Osteoblast (primary cell): ENCODE measurements around the gene KLLN. TPM values are rescaled to one million over a fixed set of nuclear protein-coding genes. Genes with fewer than 3 reads are reported as not detected.

Experiments
- DNase-seq: peaks from one replicate; pipeline ENCODE4 v3.0.0; 2011; ENCODE audit warnings: low spot score, mixed read lengths; ENCODE audit not compliant: insufficient read length; ENCODE audit errors: missing footprints
- H2AFZ ChIP-seq: 2 replicates; pipeline ENCODE4 v1.6.0; 2011; ENCODE audit warnings: mild to moderate bottlenecking, low read length
- H3K27ac ChIP-seq: 2 replicates; pipeline ENCODE4 v1.5.1; 2011; ENCODE audit warnings: mild to moderate bottlenecking, low read depth, low read length, moderate library complexity
- H3K27me3 ChIP-seq: 2 replicates; pipeline ENCODE4 v1.6.0; 2012; ENCODE audit warnings: mild to moderate bottlenecking, control low read depth, inconsistent platforms, low read length, moderate library complexity; ENCODE audit not compliant: insufficient read depth
- H3K36me3 ChIP-seq: 2 replicates; pipeline ENCODE4 v1.5.1; 2011; ENCODE audit warnings: mild to moderate bottlenecking, low read length, control low read depth, moderate library complexity; ENCODE audit not compliant: insufficient read depth
- H3K4me1 ChIP-seq: 2 replicates; pipeline ENCODE4 v1.5.1; 2011; ENCODE audit warnings: mild to moderate bottlenecking, low read length, control low read depth, moderate library complexity; ENCODE audit not compliant: insufficient read depth
- H3K4me2 ChIP-seq: 2 replicates; pipeline ENCODE4 v1.6.0; 2011; ENCODE audit warnings: mild to moderate bottlenecking, low read length; ENCODE audit not compliant: insufficient read depth
- H3K4me3 ChIP-seq: fragments of 200-600 bp; sonication (generic); 3 replicates; pipeline ENCODE4 v1.5.1; 2012; ENCODE audit warnings: mild to moderate bottlenecking, low read length, inconsistent platforms; ENCODE audit not compliant: insufficient read depth
- H3K79me2 ChIP-seq: 2 replicates; pipeline ENCODE4 v1.6.0; 2012; ENCODE audit warnings: mild to moderate bottlenecking, low read length, control low read depth, inconsistent platforms; ENCODE audit not compliant: insufficient read depth
- H3K9me3 ChIP-seq: 2 replicates; pipeline ENCODE4 v1.5.1; 2011; ENCODE audit warnings: low read depth, low read length, control low read depth
- H4K20me1 ChIP-seq: 2 replicates; pipeline ENCODE4 v1.6.0; 2012; ENCODE audit warnings: mild to moderate bottlenecking, low read length, control low read depth; ENCODE audit not compliant: insufficient read depth
- CTCF ChIP-seq: IDR thresholded peaks from 2 replicates; pipeline ENCODE4 v1.5.1; 2011; ENCODE audit warnings: mild to moderate bottlenecking, low read depth, low read length, moderate library complexity; ENCODE audit errors: extremely low read depth
- total RNA-seq: library from RNA; depleted of rRNA; stranded (reverse); fragments of >200 nt; gene quantifications from 2 replicates; pipeline ENCODE4 v1.2.3, GENCODE V29; 2012

Gene KLLN
- total RNA-seq, 1 donor: 0.72 TPM

GRCh38 chr10:87868277-87868676, 4.9 kb upstream of the KLLN start:
- Histone ChIP-seq H3K9me3 (no peaks in the 10 kb centered on the region), H3K4me3 (peak overlapping the region; percentile 52), H3K4me1 (peaks cover 19% of the 10 kb centered on the region), H3K27ac (peak overlapping the region; percentile 11), H4K20me1 (peaks cover 57% of the 10 kb centered on the region), H3K4me2 (peak overlapping the region; percentile 92), H3K79me2 (peaks cover 92% of the 10 kb centered on the region), H2AFZ (no peak overlapping the region), H3K36me3 (no peaks in the 10 kb centered on the region), H3K27me3 (no peaks in the 10 kb centered on the region)
- no peak for TF ChIP-seq CTCF
- DNase-seq: peak; percentile 21

- H3K27me3 ChIP-seq: no peaks in the 10 kb centered on the region
- H4K20me1 ChIP-seq: peaks cover 50% of the 10 kb centered on the region
- H3K4me1 ChIP-seq: peaks cover 17% of the 10 kb centered on the region
- no peaks in the 10 kb centered on the region for H3K9me3 ChIP-seq
- TF ChIP-seq CTCF: no peak
- DNase-seq: no peak
- H3K4me3 ChIP-seq: peak overlapping the region; percentile 96
- H2AFZ ChIP-seq: no peak overlapping the region
- H3K79me2 ChIP-seq: peaks cover 84% of the 10 kb centered on the region
- peak overlapping the region; percentile 71 for H3K27ac ChIP-seq
- peak overlapping the region; percentile 92 for H3K4me2 ChIP-seq
- no peaks in the 10 kb centered on the region for H3K36me3 ChIP-seq
Measured at GRCh38 chr10:87867453-87867852, 4.1 kb upstream of the KLLN start.

- Histone ChIP-seq H3K27me3 (no peaks in the 10 kb centered on the region), H3K4me3 (peak overlapping the region; percentile 96), H3K4me1 (peaks cover 21% of the 10 kb centered on the region), H3K4me2 (peak overlapping the region; percentile 92), H3K27ac (peak overlapping the region; percentile 71), H3K9me3 (no peaks in the 10 kb centered on the region), H4K20me1 (peaks cover 50% of the 10 kb centered on the region), H3K36me3 (no peaks in the 10 kb centered on the region), H2AFZ (no peak overlapping the region), H3K79me2 (peaks cover 75% of the 10 kb centered on the region)
- no peak for DNase-seq
- TF ChIP-seq CTCF: no peak
Measured at GRCh38 chr10:87866412-87866974, 3.2 kb upstream of the KLLN start.

GRCh38 chr10:87865241-87865881, 2.0 kb upstream of the KLLN start:
- H3K4me2 ChIP-seq: peak overlapping the region; percentile 92
- peak; percentile 52 for DNase-seq
- H3K27me3 ChIP-seq: no peaks in the 10 kb centered on the region
- peak overlapping the region; percentile 96 for H3K4me3 ChIP-seq
- H2AFZ ChIP-seq: no peak overlapping the region
- peak overlapping the region; percentile 71 for H3K27ac ChIP-seq
- peaks cover 64% of the 10 kb centered on the region for H3K79me2 ChIP-seq
- TF ChIP-seq CTCF: no peak
- peaks cover 44% of the 10 kb centered on the region for H4K20me1 ChIP-seq
- peaks cover 24% of the 10 kb centered on the region for H3K4me1 ChIP-seq
- H3K9me3 ChIP-seq: no peaks in the 10 kb centered on the region
- no peaks in the 10 kb centered on the region for H3K36me3 ChIP-seq
